NOMO-1 treated with dmso at 0.1 percent for 144 hours (cell line): ENCODE measurements around the gene SHISA6.

ENCODE experiments used
- DNase-seq: peaks from one replicate; lab custom pipeline; 2025; ENCODE audit not compliant: unreplicated experiment; lab: John Stamatoyannopoulos, UW

SHISA6 gene

GRCh38 chr17:11564589-11565380 lies 323.8 kb downstream of the SHISA6 start:
- no peak for DNase-seq

- no peak for DNase-seq
These were observed 324.6 kb downstream of the SHISA6 start for GRCh38 chr17:11565591-11565990.

- DNase-seq, result no peak
These were observed 338.0 kb downstream of the SHISA6 start for GRCh38 chr17:11578998-11579397.

- DNase-seq, result no peak
These were observed 339.7 kb downstream of the SHISA6 start for GRCh38 chr17:11580677-11581076.

- no peak for DNase-seq
These were observed 341.2 kb downstream of the SHISA6 start for GRCh38 chr17:11582217-11582616.

GRCh38 chr17:11583306-11583992 lies 342.4 kb downstream of the SHISA6 start:
- no peak for DNase-seq

- no peak for DNase-seq
These were observed 348.7 kb downstream of the SHISA6 start for GRCh38 chr17:11589716-11590115.

- no peak for DNase-seq
These were observed 357.5 kb downstream of the SHISA6 start, which contains the start of gene DNAH9 for GRCh38 chr17:11598274-11599221. DNAH9 (plus strand) TSS chr17:11598470; CDS start chr17:11598499, 29 bp downstream.

- DNase-seq, result no peak
These were observed 360.6 kb downstream of the SHISA6 start for GRCh38 chr17:11601661-11602060.

- DNase-seq, result no peak
These were observed 367.4 kb downstream of the SHISA6 start for GRCh38 chr17:11608396-11608795.

GRCh38 chr17:11610999-11611566 lies 370.1 kb downstream of the SHISA6 start:
- no peak for DNase-seq

GRCh38 chr17:11612956-11613355 lies 371.9 kb downstream of the SHISA6 start:
- DNase-seq, result no peak
